ENCODE results near the gene SPAM1.

The SPAM1 gene

DNA sequence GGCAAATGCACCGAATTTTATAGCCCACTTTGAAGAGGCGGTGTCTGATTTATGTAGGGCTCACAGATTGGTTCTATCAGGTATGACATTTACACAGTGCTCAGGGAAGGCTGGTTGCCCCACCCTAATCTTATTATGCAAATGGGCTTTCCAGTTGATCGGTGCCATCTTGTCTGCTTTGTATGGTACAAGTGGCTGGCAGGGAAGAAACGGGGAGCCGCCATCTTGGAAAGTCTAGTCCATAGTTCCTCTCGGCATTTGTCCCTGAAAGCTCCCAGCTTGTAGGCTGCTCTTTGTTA is 71.2 kb downstream of the SPAM1 start:
- TF ChIP-seq, protein P1, sequence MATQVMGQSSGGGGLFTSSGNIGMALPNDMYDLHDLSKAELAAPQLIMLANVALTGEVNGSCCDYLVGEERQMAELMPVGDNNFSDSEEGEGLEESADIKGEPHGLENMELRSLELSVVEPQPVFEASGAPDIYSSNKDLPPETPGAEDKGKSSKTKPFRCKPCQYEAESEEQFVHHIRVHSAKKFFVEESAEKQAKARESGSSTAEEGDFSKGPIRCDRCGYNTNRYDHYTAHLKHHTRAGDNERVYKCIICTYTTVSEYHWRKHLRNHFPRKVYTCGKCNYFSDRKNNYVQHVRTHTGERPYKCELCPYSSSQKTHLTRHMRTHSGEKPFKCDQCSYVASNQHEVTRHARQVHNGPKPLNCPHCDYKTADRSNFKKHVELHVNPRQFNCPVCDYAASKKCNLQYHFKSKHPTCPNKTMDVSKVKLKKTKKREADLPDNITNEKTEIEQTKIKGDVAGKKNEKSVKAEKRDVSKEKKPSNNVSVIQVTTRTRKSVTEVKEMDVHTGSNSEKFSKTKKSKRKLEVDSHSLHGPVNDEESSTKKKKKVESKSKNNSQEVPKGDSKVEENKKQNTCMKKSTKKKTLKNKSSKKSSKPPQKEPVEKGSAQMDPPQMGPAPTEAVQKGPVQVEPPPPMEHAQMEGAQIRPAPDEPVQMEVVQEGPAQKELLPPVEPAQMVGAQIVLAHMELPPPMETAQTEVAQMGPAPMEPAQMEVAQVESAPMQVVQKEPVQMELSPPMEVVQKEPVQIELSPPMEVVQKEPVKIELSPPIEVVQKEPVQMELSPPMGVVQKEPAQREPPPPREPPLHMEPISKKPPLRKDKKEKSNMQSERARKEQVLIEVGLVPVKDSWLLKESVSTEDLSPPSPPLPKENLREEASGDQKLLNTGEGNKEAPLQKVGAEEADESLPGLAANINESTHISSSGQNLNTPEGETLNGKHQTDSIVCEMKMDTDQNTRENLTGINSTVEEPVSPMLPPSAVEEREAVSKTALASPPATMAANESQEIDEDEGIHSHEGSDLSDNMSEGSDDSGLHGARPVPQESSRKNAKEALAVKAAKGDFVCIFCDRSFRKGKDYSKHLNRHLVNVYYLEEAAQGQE (IDR thresholded peaks at IDR 0.05; ENCODE audit: insufficient read depth in 1 of 2, low read depth in 2 of 2, low read length in 2 of 2), result no peak
- TF ChIP-seq FOXP2 (optimal IDR thresholded peaks at IDR 0.05; ENCODE audit: borderline replicate concordance, extremely low read depth, extremely low read length, insufficient read depth) (no peak), SIN3A (IDR thresholded peaks at IDR 0.05; ENCODE audit: borderline replicate concordance, insufficient read depth, low read length) (no peak), TAF1 (IDR thresholded peaks at IDR 0.05; ENCODE audit: borderline replicate concordance, insufficient read depth, low read length) (no peak), POLR2AphosphoS5 (IDR thresholded peaks at IDR 0.05; ENCODE audit: low read depth, low read length) (no peak)

- TF ChIP-seq POLR2AphosphoS5 (IDR thresholded peaks at IDR 0.05; ENCODE audit: low read depth, low read length) (no peak), FOXP2 (optimal IDR thresholded peaks at IDR 0.05; ENCODE audit: borderline replicate concordance, extremely low read depth, extremely low read length, insufficient read depth) (no peak), TAF1 (IDR thresholded peaks at IDR 0.05; ENCODE audit: borderline replicate concordance, insufficient read depth, low read length) (no peak), SIN3A (IDR thresholded peaks at IDR 0.05; ENCODE audit: borderline replicate concordance, insufficient read depth, low read length) (no peak)
- TF ChIP-seq, protein P1 (IDR thresholded peaks at IDR 0.05; ENCODE audit: insufficient read depth in 1 of 2, low read depth in 2 of 2, low read length in 2 of 2), result no peak
Observed at GRCh38 chr7:123998921-123999320, 73.9 kb downstream of the SPAM1 start.

DNA sequence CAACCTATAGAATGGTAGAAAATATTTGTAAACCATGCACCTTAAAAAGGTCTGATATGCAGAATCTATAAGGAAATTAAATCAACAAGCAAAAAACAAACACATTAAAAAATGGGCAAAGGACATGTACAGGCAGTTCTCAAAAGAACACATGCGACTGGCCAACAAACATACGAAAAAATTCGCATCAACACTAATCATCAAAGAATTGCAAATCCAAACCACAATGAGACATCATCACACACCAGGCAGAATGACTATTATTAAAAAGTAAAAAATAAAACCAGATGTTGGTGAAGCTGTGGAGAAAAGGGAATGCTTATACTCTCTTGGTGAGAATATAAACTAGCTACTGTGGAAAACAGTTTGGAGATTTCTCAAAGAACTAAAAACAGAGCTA is 74.7 kb downstream of the SPAM1 start:
- no peak for TF ChIP-seq SIN3A (IDR thresholded peaks at IDR 0.05; ENCODE audit: borderline replicate concordance, insufficient read depth, low read length)
- no peak for TF ChIP-seq POLR2AphosphoS5 (IDR thresholded peaks at IDR 0.05; ENCODE audit: low read depth, low read length)
- TF ChIP-seq, protein P1 (IDR thresholded peaks at IDR 0.05; ENCODE audit: insufficient read depth in 1 of 2, low read depth in 2 of 2, low read length in 2 of 2), result no peak
- TF ChIP-seq FOXP2 (optimal IDR thresholded peaks at IDR 0.05; ENCODE audit: borderline replicate concordance, extremely low read depth, extremely low read length, insufficient read depth), result no peak
- TF ChIP-seq TAF1 (IDR thresholded peaks at IDR 0.05; ENCODE audit: borderline replicate concordance, insufficient read depth, low read length), result no peak

DNA sequence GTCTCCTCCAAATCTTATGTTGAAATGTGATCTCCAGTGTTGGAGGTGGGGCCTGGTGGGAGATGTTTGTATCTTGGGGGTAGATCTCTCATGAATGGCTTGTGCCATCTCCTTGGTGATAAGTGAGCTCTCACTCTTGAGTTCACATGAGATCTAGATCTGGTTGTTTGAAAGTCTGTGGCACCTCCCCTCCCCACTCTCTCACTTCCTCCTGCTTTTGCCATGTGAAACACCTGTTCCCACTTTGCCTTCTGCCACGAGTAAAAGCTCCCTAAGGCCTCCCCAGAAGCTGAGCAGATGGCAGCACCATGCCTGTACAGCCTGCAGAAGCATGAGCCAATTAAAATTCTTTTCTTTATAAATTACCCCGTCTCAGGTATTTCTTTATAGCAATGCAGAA is 84.3 kb downstream of the SPAM1 start:
- no peak for TF ChIP-seq SIN3A (IDR thresholded peaks at IDR 0.05; ENCODE audit: borderline replicate concordance, insufficient read depth, low read length)
- TF ChIP-seq, protein P1 (IDR thresholded peaks at IDR 0.05; ENCODE audit: insufficient read depth in 1 of 2, low read depth in 2 of 2, low read length in 2 of 2), result no peak
- no peak for TF ChIP-seq POLR2AphosphoS5 (IDR thresholded peaks at IDR 0.05; ENCODE audit: low read depth, low read length)
- no peak for TF ChIP-seq FOXP2 (optimal IDR thresholded peaks at IDR 0.05; ENCODE audit: borderline replicate concordance, extremely low read depth, extremely low read length, insufficient read depth)
- no peak for TF ChIP-seq TAF1 (IDR thresholded peaks at IDR 0.05; ENCODE audit: borderline replicate concordance, insufficient read depth, low read length)
